DND-41 (cell line): ENCODE measurements around the gene ATP9B.

Experiments used
- ATAC-seq: fragments of 200-7000 bp; cut with Tn5 transposase; 3 replicates; pipeline ENCODE4 v1.9.1; 2021; ENCODE audit warnings: low read depth; ENCODE audit not compliant: insufficient read depth
- DNase-seq: peaks from one replicate; pipeline ENCODE4 v3.0.0-alpha.2; 2020
- H2AFZ ChIP-seq: 2 replicates; pipeline ENCODE4 v1.6.0; 2012; ENCODE audit warnings: low read depth, low read length
- H3K27ac ChIP-seq: 2 replicates; pipeline ENCODE4 v1.5.1; 2012; ENCODE audit warnings: low read length, inconsistent platforms
- H3K27me3 ChIP-seq: fragments of 200-600 bp; sonication (generic); 2 replicates; pipeline ENCODE4 v1.6.0; 2012; ENCODE audit warnings: low read length, mild to moderate bottlenecking, inconsistent platforms; ENCODE audit not compliant: insufficient read depth, poor library complexity
- H3K36me3 ChIP-seq: 2 replicates; pipeline ENCODE4 v1.5.1; 2012; ENCODE audit warnings: low read length, inconsistent platforms; ENCODE audit not compliant: insufficient read depth
- H3K4me1 ChIP-seq: 2 replicates; pipeline ENCODE4 v1.5.1; 2012; ENCODE audit warnings: mild to moderate bottlenecking, low read length; ENCODE audit not compliant: insufficient read depth
- H3K4me2 ChIP-seq: 2 replicates; pipeline ENCODE4 v1.6.0; 2012; ENCODE audit warnings: mild to moderate bottlenecking, moderate library complexity, low read length, inconsistent platforms; ENCODE audit not compliant: insufficient read depth
- H3K4me3 ChIP-seq, 2 experiments: fragments of 200-600 bp in 1 of 2; shearing (Covaris generic) in 1 of 2; 2 replicates each; pipeline ENCODE4 v1.5.1; 2012 to 2016; ENCODE audit warnings: inconsistent platforms in 2 of 2, low read length in 2 of 2, mild to moderate bottlenecking in 2 of 2, low read depth in 1 of 2, moderate library complexity in 1 of 2
- H3K79me2 ChIP-seq: 2 replicates; pipeline ENCODE4 v1.6.0; 2012; ENCODE audit warnings: low read length, inconsistent platforms; ENCODE audit not compliant: insufficient read depth
- H3K9ac ChIP-seq: 2 replicates; pipeline ENCODE4 v1.6.0; 2012; ENCODE audit warnings: low read depth, mild to moderate bottlenecking, inconsistent platforms, low read length, moderate library complexity
- H3K9me3 ChIP-seq: 2 replicates; pipeline ENCODE4 v1.5.1; 2012; ENCODE audit warnings: low read length, moderate library complexity, mild to moderate bottlenecking, inconsistent platforms; ENCODE audit not compliant: insufficient read depth, severe bottlenecking
- H4K20me1 ChIP-seq: 2 replicates; pipeline ENCODE4 v1.6.0; 2012; ENCODE audit warnings: low read length; ENCODE audit not compliant: insufficient read depth
- CTCF ChIP-seq: IDR thresholded peaks from 2 replicates; pipeline ENCODE4 v1.5.1; 2012; ENCODE audit warnings: borderline replicate concordance, low read length, moderate library complexity, mild to moderate bottlenecking; ENCODE audit not compliant: poor library complexity, severe bottlenecking; ENCODE audit errors: extremely low read depth
- EZH2 ChIP-seq: IDR thresholded peaks from 3 replicates; pipeline ENCODE4 v1.6.1; 2012; ENCODE audit warnings: borderline replicate concordance, low read depth, mild to moderate bottlenecking, moderate library complexity, low read length, inconsistent platforms; ENCODE audit not compliant: severe bottlenecking

The ATP9B gene

GRCh38 chr18:79208906-79209305 lies 139.7 kb downstream of the ATP9B start:
- peaks cover 29% of the 10 kb centered on the region for H3K36me3 ChIP-seq
- H3K4me3 ChIP-seq, result no peak overlapping the region
- H3K9me3 ChIP-seq, result no peaks in the 10 kb centered on the region
- no peak overlapping the region for H3K4me2 ChIP-seq
- no peak overlapping the region for H3K27ac ChIP-seq
- H3K9ac ChIP-seq, result no peak overlapping the region
- no peak for TF ChIP-seq EZH2
- TF ChIP-seq CTCF, result no peak
- no peaks in the 10 kb centered on the region for H3K4me1 ChIP-seq
- no peak for DNase-seq
- no peak for ATAC-seq
- H4K20me1 ChIP-seq, result peaks cover 8% of the 10 kb centered on the region; the same call in 1 of the 2 replicates
- no peak overlapping the region for H2AFZ ChIP-seq
- H3K27me3 ChIP-seq, result no peaks in the 10 kb centered on the region
- H3K79me2 ChIP-seq, result no peaks in the 10 kb centered on the region

GRCh38 chr18:79210002-79210910 lies 141.1 kb downstream of the ATP9B start:
- H3K27me3 ChIP-seq, result no peaks in the 10 kb centered on the region
- 0 out of 2 replicates have a peak overlapping the region, but pooled peaks have one; percentile 16 for H3K27ac ChIP-seq
- H4K20me1 ChIP-seq, result peaks cover 8% of the 10 kb centered on the region; the same call in 1 of the 2 replicates
- no peak overlapping the region for H3K4me2 ChIP-seq
- peaks cover 29% of the 10 kb centered on the region for H3K36me3 ChIP-seq
- H3K9me3 ChIP-seq, result no peaks in the 10 kb centered on the region
- ATAC-seq, result no peak
- DNase-seq, result no peak
- no peak overlapping the region for H3K9ac ChIP-seq
- no peak overlapping the region for H3K4me3 ChIP-seq
- no peaks in the 10 kb centered on the region for H3K79me2 ChIP-seq
- H3K4me1 ChIP-seq, result no peaks in the 10 kb centered on the region
- no peak overlapping the region for H2AFZ ChIP-seq
- TF ChIP-seq CTCF (no peak), EZH2 (no peak)

GRCh38 chr18:79211844-79212243 lies 142.7 kb downstream of the ATP9B start:
- Histone ChIP-seq H3K9ac (no peak overlapping the region), H3K27me3 (no peaks in the 10 kb centered on the region), H3K4me2 (no peak overlapping the region), H2AFZ (no peak overlapping the region), H3K9me3 (no peaks in the 10 kb centered on the region), H3K27ac (no peak overlapping the region), H3K36me3 (peaks cover 35% of the 10 kb centered on the region), H3K79me2 (no peaks in the 10 kb centered on the region), H4K20me1 (peaks cover 8% of the 10 kb centered on the region; the same call in 1 of the 2 replicates), H3K4me3 (no peak overlapping the region), H3K4me1 (no peaks in the 10 kb centered on the region)
- TF ChIP-seq CTCF (no peak), EZH2 (no peak)
- no peak for DNase-seq
- ATAC-seq, result no peak
